Measurements from ENCODE around the gene PARK7.

The PARK7 gene

DNA sequence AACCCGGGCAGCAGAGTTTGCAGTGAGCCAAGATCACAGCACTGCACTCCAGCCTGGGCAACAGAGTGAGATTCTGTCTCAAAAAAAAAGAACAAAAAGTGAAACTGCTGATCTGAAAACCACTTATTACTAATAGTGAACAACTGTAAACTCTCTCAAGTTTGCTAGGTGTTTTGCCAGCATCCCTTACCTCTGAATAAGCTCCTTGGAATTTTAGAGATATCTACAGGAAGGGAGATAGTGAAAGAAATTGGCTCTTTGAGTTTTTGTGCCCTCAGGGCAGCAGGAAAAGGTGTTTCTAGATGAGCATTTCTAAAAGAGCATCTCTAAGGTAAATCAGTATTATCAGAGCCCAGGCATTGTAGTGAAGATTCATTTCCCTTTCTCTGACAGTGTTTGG lies 27.1 kb downstream of the PARK7 start:
- no peak for DNase-seq
- H3K36me3 ChIP-seq (ENCODE audit: insufficient read depth, low read length): peaks cover 43% of the 10 kb centered on the region

DNA sequence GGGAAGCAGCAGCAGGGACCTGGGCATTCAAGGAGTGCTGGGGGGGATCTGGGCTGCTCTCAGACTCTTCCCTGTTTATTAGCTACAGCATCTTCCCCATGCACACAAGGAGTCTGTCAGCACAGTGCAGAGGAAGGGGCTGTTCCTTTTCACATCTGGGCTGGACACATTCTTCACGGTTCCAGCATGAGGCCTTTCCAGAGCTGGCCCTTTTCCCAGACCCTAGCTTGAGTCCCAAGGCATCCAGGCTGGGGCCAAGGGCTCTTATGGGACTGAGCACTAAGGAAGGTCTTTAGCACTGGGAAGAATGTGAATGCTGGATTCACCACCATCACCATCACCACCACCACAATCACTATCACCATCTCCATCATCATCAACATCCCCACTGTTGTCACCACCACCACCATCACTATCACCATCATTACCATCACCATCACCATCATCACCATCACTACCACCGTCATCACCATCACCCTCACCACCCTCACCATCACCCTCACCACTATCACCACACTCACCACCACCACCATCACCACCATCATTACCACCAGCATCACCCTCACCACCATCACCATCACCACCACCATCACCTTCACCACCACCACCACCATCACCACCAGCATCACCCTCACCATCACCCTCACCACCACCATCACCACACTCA lies 28.4 kb downstream of the PARK7 start:
- TF ChIP-seq, protein P1, sequence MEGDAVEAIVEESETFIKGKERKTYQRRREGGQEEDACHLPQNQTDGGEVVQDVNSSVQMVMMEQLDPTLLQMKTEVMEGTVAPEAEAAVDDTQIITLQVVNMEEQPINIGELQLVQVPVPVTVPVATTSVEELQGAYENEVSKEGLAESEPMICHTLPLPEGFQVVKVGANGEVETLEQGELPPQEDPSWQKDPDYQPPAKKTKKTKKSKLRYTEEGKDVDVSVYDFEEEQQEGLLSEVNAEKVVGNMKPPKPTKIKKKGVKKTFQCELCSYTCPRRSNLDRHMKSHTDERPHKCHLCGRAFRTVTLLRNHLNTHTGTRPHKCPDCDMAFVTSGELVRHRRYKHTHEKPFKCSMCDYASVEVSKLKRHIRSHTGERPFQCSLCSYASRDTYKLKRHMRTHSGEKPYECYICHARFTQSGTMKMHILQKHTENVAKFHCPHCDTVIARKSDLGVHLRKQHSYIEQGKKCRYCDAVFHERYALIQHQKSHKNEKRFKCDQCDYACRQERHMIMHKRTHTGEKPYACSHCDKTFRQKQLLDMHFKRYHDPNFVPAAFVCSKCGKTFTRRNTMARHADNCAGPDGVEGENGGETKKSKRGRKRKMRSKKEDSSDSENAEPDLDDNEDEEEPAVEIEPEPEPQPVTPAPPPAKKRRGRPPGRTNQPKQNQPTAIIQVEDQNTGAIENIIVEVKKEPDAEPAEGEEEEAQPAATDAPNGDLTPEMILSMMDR (IDR thresholded peaks at IDR 0.05; ENCODE audit: borderline replicate concordance, extremely low read depth, low read length, poor library complexity, severe bottlenecking): no peak
- TF ChIP-seq EZH2 (IDR thresholded peaks at IDR 0.05; ENCODE audit: borderline replicate concordance, low read depth, low read length, severe bottlenecking): no peak
- Histone ChIP-seq H3K4me2 (ENCODE audit: insufficient read depth, low read length) (no peak overlapping the region), H3K4me1 (ENCODE audit: insufficient read depth, low read length) (no peaks in the 10 kb centered on the region)

More for the DNA sequence above, 27.1 kb downstream of the PARK7 start:
- Histone ChIP-seq H4K20me1 (ENCODE audit: insufficient read depth, low read length) (peaks cover 5% of the 10 kb centered on the region; the same call in 1 of the 2 replicates), H3K27ac (ENCODE audit: low read length) (no peak overlapping the region), H3K4me1 (ENCODE audit: insufficient read depth, low read length) (no peaks in the 10 kb centered on the region), H3K4me3 (ENCODE audit: low read depth in 1 of 2, low read length in 2 of 2) (no peak overlapping the region), H3K79me2 (ENCODE audit: insufficient read depth, low read length) (no peaks in the 10 kb centered on the region), H2AFZ (ENCODE audit: low read depth, low read length) (no peak overlapping the region), H3K27me3 (ENCODE audit: insufficient read depth, low read length, poor library complexity) (no peaks in the 10 kb centered on the region), H3K9me3 (ENCODE audit: insufficient read depth, low read length, severe bottlenecking) (no peaks in the 10 kb centered on the region), H3K4me2 (ENCODE audit: insufficient read depth, low read length) (no peak overlapping the region), H3K9ac (ENCODE audit: low read depth, low read length) (no peak overlapping the region)
- TF ChIP-seq, protein P1 (IDR thresholded peaks at IDR 0.05; ENCODE audit: borderline replicate concordance, extremely low read depth, low read length, poor library complexity, severe bottlenecking): no peak
- no peak for TF ChIP-seq EZH2 (IDR thresholded peaks at IDR 0.05; ENCODE audit: borderline replicate concordance, low read depth, low read length, severe bottlenecking)
- no peak for ATAC-seq (ENCODE audit: insufficient read depth, low read depth)

DNA sequence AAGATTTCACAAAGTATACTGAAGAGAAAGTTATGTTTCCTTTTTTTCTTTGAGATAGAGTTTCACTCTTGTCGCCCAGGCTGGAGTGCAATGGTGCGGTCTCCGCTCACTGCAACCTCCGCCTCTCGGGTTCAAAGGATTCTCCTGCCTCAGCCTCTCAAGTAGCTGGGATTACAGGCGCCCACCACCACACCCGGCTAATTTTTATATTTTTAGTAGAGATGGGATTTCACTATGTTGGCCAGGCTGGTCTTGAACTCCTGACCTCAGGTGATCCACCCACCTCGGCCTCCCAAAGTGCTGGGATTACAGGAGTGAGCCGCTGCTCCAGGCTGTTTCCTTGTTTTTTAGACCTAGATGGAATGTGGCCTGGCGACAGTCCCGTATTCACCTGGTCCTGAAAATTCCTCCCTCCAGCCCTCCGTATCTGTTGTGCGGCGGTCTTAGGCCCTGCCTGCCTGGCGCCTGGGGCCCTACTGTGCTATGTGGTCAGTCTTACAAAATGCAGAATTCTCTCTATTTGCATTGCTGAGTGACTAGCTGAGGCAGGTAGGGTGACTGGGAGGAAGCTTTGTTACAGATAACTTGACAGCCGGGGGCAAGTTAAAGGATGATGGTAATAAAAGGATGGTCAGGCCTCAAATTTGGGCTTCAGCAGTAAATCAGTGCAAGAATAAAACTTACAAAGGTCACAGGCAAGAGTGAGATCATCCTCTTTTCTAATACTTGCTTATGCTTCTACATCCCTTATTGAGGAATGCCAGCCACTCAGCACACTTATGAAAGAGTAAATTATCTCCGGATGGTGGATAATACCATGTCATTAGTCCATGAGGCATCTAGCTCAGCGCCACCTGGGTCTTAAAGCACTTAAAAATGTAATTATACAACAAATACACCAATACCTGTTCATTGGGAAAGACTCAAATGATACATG lies 30.3 kb downstream of the PARK7 start:
- no peaks in the 10 kb centered on the region for H3K79me2 ChIP-seq (ENCODE audit: insufficient read depth, low read length)
- H3K27ac ChIP-seq (ENCODE audit: low read length): no peak overlapping the region
- H3K4me1 ChIP-seq (ENCODE audit: insufficient read depth, low read length): no peaks in the 10 kb centered on the region
- ATAC-seq (ENCODE audit: insufficient read depth, low read depth) (no peak), DNase-seq (no peak)
- peaks cover 12% of the 10 kb centered on the region; the same call in 1 of the 2 replicates for H3K36me3 ChIP-seq (ENCODE audit: insufficient read depth, low read length)
- no peaks in the 10 kb centered on the region for H3K27me3 ChIP-seq (ENCODE audit: insufficient read depth, low read length, poor library complexity)
- H3K9ac ChIP-seq (ENCODE audit: low read depth, low read length): no peak overlapping the region
- no peak overlapping the region for H2AFZ ChIP-seq (ENCODE audit: low read depth, low read length)
- no peaks in the 10 kb centered on the region for H4K20me1 ChIP-seq (ENCODE audit: insufficient read depth, low read length)
- H3K4me3 ChIP-seq (ENCODE audit: low read depth in 1 of 2, low read length in 2 of 2): no peak overlapping the region
- H3K9me3 ChIP-seq (ENCODE audit: insufficient read depth, low read length, severe bottlenecking): no peaks in the 10 kb centered on the region
- H3K4me2 ChIP-seq (ENCODE audit: insufficient read depth, low read length): no peak overlapping the region
- TF ChIP-seq, protein P1 (IDR thresholded peaks at IDR 0.05; ENCODE audit: borderline replicate concordance, extremely low read depth, low read length, poor library complexity, severe bottlenecking): no peak
- no peak for TF ChIP-seq EZH2 (IDR thresholded peaks at IDR 0.05; ENCODE audit: borderline replicate concordance, low read depth, low read length, severe bottlenecking)

More for the DNA sequence above, 28.4 kb downstream of the PARK7 start:
- Histone ChIP-seq H3K4me3 (ENCODE audit: low read depth in 1 of 2, low read length in 2 of 2) (no peak overlapping the region), H3K9me3 (ENCODE audit: insufficient read depth, low read length, severe bottlenecking) (no peaks in the 10 kb centered on the region), H3K9ac (ENCODE audit: low read depth, low read length) (no peak overlapping the region), H3K79me2 (ENCODE audit: insufficient read depth, low read length) (no peaks in the 10 kb centered on the region), H3K27ac (ENCODE audit: low read length) (no peak overlapping the region), H3K27me3 (ENCODE audit: insufficient read depth, low read length, poor library complexity) (no peaks in the 10 kb centered on the region), H4K20me1 (ENCODE audit: insufficient read depth, low read length) (no peaks in the 10 kb centered on the region), H3K36me3 (ENCODE audit: insufficient read depth, low read length) (peaks cover 30% of the 10 kb centered on the region), H2AFZ (ENCODE audit: low read depth, low read length) (no peak overlapping the region)
- ATAC-seq (ENCODE audit: insufficient read depth, low read depth) (no peak), DNase-seq (no peak)
